Stimulated activated CD4-positive, alpha-beta T cell treated with anti-CD3 and anti-CD28 coated beads, Interleukin-2, amount 100 ng/mL, for 48 hours (primary cell): ENCODE results near the gene CYP2A6.
"Not testable (repeated sequence)": the region's sequence is repeated elsewhere in the genome, so short reads cannot be mapped to it uniquely, and the experiment has no call there.

Experiments
- DNase-seq, 2 donors: peaks; one replicate each; pipeline ENCODE4 v3.0.0-alpha.2; 2020

The CYP2A6 gene

GRCh38 chr19:40842997-40843652, 7.1 kb downstream of the CYP2A6 start:
- DNase-seq = not testable (repeated sequence)

GRCh38 chr19:40842012-40842411, 8.2 kb downstream of the CYP2A6 start:
- DNase-seq = not testable (repeated sequence)

GRCh38 chr19:40838477-40838876, 11.8 kb downstream of the CYP2A6 start:
- DNase-seq = not testable (repeated sequence)

GRCh38 chr19:40836754-40837429, 13.4 kb downstream of the CYP2A6 start:
- DNase-seq = no peak

- DNase-seq = not testable (repeated sequence)
Observed at GRCh38 chr19:40833728-40834533, 16.3 kb downstream of the CYP2A6 start.

- not testable (repeated sequence) for DNase-seq
Observed at GRCh38 chr19:40832431-40832790, 17.8 kb downstream of the CYP2A6 start.

- DNase-seq = no peak
Observed at GRCh38 chr19:40831502-40832430, 18.5 kb downstream of the CYP2A6 start.

GRCh38 chr19:40830741-40831140, 19.5 kb downstream of the CYP2A6 start:
- not testable (repeated sequence) for DNase-seq

GRCh38 chr19:40829205-40829604, 21.0 kb downstream of the CYP2A6 start:
- DNase-seq = no peak

GRCh38 chr19:40827386-40828247, 22.6 kb downstream of the CYP2A6 start:
- DNase-seq = no peak

- not testable (repeated sequence) for DNase-seq
Observed at GRCh38 chr19:40826699-40827385, 23.4 kb downstream of the CYP2A6 start.

GRCh38 chr19:40826312-40826698, 23.9 kb downstream of the CYP2A6 start:
- not testable (repeated sequence) for DNase-seq

- not testable (repeated sequence) for DNase-seq
Observed at GRCh38 chr19:40825460-40826095, 24.7 kb downstream of the CYP2A6 start.

GRCh38 chr19:40824916-40825315, 25.3 kb downstream of the CYP2A6 start:
- not testable (repeated sequence) for DNase-seq

GRCh38 chr19:40822704-40823553, 27.3 kb downstream of the CYP2A6 start:
- DNase-seq = not testable (repeated sequence)

- no peak for DNase-seq
Observed at GRCh38 chr19:40822161-40822560, 28.1 kb downstream of the CYP2A6 start.

GRCh38 chr19:40819479-40820234, 30.6 kb downstream of the CYP2A6 start:
- DNase-seq = peak; percentile 63 to 64
